Measurements from ENCODE around the gene CCDC158.
"Not testable (repeated sequence)": the region's sequence is repeated elsewhere in the genome, so short reads cannot be mapped to it uniquely, and the experiment has no call there.

The CCDC158 gene

DNA sequence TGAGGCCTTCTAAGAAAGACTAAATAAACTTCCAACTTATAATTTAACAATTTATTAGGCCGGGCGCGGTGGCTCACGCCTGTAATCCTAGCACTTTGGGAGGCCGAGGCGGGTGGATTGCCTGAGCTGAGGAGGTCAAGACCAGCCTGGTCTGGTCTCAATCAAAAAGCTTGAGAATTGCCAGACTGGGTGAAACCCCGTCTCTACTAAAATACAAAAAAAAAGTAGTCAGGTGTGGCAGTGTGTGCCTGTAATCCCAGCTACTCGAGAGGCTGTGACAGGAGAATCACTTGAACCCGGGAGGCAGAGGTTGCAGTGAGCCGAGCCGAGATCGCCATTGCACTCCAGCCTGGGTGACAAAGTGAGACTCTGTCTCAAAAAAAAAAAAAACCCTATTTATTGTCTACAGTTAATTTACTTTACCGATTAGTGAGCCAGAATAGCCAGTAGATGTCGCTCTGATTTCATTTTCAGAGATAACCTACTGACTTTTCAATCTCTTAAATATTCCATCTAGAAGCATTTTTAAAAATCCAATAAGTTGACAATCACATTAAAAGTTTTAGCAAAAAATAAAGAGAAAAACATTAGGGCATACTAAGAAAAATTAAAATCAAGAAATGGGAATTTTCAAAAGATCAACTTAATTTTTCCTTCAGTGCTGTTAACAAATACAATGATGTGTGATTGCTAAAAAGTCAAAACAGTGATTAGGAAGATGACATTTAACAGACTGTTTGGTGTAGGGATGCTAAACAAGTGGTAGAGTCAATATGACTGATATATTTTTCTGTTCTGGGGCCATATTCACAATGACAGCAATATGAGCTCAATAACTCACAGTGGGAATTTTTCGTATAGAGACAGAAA lies 9.8 kb upstream of the CCDC158 start:
- DNase-seq (ENCODE audit: low read depth in 1 of 2, low spot score in 1 of 2) = no peak

DNA sequence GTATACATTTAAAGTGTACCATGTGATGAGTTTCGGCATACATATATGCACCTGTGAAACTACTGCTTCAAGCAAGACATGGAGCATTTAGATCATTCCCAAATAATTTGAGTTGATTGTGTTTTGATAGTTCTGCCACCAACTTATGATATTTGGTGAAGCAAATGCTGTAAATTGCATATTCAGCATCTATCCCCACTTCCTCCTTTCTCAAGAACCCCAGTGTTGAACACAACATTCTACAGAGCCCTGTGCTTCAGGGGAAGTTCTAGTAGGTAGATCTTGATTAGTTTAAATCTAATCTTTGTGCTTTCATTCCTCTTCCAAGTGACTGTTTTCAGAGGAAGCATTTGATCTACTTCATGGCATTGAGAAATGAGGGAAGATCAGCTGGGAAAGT lies 8.7 kb upstream of the CCDC158 start:
- DNase-seq (ENCODE audit: low read depth in 1 of 2, low spot score in 1 of 2) = no peak

DNA sequence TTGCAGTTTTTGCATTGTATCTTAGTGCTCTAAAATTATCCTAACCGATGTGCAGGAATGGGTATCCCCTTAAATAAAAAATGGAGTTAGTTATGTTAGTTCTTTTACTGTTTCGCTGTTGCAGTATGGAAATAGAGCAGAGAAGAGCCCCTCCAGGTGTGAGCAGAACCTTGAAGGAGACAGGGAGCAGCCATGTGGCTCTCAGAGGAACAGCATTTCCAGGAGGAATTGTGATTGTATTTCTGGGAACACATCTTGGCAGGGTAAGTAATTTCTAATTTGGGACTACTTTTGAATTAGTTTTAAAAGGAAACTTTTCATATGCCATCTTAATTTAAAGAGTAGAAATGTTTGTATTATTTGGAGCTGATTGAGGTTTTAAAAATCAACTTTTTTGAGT lies 5.3 kb upstream of the CCDC158 start:
- DNase-seq (ENCODE audit: low read depth in 1 of 2, low spot score in 1 of 2) = no peak

DNA sequence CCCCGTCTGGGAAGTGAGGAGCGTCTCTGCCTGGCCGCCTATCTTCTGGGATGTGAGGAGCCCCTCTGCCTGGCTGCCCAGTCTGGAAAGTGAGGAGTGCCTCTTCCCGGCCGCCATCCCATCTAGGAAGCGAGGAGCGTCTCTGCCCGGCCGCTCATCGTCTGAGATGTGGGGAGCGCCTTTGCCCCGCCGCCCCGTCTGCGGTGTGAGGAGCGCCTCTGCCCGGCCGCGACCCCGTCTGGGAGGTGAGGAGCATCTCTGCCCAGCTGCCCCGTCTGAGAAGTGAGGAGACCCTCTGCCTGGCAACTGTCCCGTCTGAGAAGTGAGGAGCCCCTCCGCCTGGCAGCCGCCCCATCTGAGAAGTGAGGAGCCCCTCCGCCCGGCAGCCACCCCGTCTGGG lies 2.2 kb upstream of the CCDC158 start:
- DNase-seq (ENCODE audit: low read depth in 1 of 2, low spot score in 1 of 2) = not testable (repeated sequence)

DNA sequence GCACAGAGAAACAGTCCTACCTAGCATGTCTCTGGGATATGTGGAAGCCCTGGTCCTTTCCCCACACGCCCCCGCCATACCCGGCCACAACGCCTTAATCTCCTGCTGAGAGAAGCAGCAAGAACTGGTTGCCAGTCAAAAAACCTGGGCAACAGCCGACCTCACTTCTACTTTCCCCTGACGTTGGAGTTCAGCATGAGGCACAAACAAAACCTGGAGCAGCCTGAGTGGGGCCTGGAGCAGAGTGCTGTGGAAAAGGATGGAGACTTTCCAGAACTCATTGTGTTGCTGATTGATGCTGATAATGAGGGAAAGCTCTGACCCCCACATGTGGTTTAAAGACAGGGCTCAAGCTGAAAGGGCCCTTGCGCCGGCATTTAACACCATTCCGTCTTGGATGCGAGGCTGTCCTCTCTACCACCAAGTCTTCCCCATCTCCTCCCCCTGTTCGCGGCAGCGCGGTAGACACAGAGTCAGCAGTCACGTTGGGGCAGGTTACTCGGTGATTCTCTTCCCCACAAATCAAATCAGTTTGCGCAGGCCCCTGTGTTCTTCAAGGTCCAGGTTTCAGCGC lies 666 bp downstream of the CCDC158 start:
- no peak for DNase-seq (ENCODE audit: low read depth in 1 of 2, low spot score in 1 of 2)

DNA sequence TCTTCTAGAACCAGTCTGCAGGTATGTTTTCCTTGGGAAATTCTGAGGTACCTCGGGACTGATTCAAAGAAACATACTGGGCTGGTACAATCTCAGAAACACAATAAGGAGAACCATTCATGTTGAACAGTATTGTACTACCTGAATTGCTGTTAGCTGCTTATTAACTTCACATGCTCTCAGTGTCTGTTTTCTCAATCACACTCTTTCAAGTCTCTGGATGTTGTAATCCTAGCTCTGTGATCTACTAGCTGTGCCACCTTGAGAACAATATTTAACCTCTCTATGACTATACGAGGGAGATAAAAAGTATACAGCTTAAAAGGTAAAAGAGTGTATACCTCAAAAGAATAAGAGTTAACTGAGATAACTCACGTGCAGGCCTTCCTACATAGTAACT lies 10.3 kb downstream of the CCDC158 start:
- no peak for DNase-seq (ENCODE audit: low read depth in 1 of 2, low spot score in 1 of 2)

DNA sequence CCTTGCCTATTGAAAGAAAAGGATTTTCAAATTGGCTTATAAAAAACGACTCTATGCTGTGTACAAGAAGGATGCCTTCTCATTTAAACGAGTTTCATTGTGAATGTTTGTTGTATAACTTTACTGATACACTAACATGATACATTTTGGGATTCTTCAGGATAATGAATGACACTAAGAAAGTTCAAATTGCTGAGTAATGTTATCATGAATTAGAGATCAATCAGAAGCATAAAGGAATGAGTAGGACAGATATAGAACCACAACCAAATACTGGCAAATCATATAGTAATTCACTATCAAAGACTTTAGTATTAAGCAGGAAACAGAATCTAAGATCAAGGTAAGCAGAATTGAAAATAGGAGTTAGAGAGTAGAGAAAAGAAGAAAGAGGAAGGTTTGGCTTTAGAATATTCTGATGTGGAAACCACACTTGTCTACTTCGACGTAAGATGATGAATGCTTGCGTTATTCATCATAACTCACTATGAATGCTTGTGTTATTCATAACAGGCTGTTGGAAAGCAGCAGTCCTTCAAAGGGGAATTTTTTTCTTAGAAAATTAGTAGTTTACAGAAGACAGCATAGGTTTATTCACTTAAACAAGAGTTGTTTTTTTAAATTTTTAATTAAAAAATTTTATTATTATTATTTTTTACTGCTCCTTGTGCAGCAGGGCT lies 13.4 kb downstream of the CCDC158 start:
- no peak for DNase-seq (ENCODE audit: low read depth in 1 of 2, low spot score in 1 of 2)

DNA sequence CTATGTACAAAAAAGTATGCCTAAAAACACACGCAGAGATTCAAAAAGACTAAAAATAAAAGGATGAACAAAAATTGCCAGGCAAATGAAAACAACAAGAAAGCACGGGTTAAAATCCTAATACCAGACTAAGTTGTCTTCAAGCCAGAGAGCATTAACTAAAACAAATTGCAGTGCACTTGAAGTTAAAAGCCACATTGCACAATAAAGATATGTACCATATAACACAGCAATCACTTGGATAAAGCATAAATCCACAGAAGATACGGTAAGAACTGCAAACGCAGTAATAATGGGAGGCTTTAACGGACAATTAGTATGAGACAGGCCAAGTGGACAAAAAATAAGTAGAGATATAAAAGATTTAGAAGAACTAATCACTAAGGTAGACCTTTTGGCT lies 14.9 kb downstream of the CCDC158 start:
- no peak for DNase-seq (ENCODE audit: low read depth in 1 of 2, low spot score in 1 of 2)

DNA sequence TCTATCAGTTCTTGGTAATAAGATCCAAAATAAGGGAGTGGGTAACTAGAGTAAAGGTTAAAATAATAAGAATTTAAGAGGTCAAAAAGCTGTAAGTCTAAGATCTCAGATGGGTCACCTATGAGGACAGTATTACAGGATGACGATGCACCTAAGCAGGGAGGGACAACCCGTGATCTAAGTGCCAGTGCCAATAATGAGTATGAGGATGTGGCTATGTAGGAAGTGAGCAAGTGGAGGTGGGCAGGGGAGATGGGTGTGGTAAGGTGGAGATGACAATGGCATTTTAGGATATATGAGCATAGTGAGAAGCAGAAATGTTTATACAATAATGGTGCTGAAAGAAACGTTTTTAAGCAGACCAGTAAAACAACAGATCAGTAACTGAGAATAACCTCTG lies 19.3 kb downstream of the CCDC158 start:
- DNase-seq (ENCODE audit: low read depth in 1 of 2, low spot score in 1 of 2) = no peak

DNA sequence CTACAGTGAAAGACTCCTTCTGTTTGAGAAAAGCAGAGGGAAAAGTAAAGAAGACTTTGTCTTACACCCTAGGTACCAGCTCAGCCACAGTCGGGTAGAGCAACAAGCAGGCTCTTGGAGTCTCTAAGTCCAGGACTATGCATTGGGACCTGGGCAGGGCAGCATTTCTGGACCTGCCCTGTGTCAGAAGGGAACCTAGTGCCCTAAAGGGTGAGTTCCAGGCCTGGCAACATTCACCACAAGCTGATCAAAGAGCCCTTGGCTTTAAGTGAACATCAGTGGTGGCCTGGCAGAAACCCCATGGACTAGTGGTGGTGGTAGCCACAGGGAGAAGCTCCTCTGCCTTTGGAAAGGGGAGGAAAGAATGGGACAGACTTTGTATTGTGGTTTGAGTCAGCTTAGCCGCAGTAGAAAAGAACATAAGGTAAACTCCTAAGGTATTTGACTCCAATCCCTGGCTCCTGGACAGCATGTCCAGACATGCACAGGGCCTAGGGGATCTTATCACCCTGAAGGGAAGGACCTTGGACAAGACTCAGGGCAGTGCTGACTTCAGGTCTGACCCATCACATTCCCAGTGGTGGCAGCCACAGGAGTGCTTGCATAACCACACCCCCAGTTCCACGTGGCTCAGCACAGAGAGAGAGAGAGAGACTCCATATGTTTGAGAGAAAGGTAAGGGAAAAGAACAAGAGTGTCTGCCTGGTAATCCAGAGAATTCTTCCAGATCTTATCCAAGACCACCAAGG lies 32.6 kb downstream of the CCDC158 start:
- DNase-seq (ENCODE audit: low read depth in 1 of 2, low spot score in 1 of 2) = no peak

DNA sequence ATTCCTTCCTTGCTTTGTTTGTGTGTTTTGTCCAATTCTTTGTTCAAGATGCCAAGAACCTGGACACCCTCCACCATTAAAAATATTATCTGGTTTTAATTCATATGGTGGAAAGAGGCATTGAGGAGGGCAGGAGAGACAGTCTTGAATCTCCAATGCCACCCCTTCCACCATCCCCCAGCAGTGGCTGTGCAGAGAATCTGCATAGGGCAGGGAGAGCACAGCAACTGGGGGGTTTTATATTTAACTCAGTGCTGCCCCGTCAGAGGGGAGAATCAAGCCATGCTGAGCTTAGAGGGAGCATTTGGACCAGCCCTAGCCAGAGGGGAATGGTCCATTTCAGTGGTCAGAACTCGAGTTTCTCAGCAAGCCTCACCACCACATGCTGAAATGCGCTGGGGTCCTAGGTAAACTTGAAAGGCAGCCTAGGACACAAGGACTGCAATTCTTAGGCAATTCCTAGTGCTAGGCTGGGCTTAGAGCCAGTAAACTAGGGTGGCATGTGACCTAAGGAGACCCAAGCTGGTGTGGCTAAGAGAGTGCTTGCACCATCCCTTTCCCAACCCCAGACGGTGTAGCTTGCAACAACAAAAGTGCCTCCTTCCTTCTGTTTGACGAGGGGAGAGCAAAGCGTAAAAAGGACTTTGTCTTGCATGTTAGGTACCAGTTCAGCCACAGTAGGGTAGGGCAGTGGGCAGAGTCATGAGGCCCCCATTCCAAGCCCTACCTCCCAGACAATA lies 34.2 kb downstream of the CCDC158 start:
- no peak for DNase-seq (ENCODE audit: low read depth in 1 of 2, low spot score in 1 of 2)

DNA sequence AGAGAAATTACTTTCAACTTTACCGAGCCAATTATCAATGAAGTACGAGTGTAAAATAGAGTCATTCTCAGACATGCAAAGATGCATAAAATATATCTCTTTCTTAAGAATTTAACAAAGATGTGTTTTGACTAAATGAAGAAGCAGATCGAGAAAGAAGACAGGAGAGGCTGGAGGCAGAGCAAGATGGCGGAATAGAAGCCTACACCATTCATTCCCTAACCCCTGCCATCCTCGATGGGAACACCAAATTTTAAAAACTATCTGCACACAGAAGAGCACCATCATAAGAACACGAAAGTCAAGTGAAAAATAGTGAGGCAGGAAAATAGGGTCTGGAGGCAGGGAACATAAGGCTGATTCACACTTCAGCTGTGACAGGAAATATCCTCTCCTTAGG lies 35.0 kb downstream of the CCDC158 start:
- no peak for DNase-seq (ENCODE audit: low read depth in 1 of 2, low spot score in 1 of 2)

DNA sequence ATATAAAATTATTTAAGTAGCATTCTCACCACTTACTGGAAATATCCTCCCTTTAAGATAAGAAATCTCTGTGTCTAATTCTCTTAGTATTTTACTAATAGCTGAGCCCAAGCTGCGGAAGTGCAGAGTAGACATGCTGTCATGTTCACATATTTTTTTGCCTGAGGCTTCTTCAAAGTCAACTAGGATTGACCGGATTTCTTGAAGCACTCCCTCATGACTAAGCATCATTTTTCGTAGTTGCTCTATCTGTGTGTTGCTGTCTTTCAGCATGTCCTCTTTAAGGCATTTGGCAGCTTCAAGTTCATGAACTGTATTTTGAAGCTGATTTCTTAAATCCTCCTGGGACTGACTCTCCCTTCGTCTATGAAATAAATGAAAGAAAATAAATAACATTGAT lies 36.9 kb downstream of the CCDC158 start:
- no peak for DNase-seq (ENCODE audit: low read depth in 1 of 2, low spot score in 1 of 2)

DNA sequence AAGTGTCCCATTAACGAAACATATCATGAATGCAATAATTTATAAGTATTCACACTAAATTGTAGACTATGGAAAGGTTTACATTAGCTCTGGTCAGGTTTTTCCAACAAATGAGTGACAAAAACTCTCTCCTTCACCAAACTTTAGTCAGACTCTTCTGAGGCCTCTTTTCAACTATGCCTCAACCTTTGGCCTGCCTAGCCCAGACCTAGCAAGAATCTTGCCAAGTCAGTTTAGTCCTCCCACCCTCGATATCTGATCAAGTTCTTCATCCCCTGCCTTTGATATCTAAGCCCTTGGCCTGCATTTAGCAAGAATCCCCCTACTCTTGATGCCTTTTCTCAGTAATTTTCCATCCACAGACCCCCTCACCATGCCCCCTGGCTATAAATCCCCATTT lies 37.9 kb downstream of the CCDC158 start:
- DNase-seq (ENCODE audit: low read depth in 1 of 2, low spot score in 1 of 2) = no peak

DNA sequence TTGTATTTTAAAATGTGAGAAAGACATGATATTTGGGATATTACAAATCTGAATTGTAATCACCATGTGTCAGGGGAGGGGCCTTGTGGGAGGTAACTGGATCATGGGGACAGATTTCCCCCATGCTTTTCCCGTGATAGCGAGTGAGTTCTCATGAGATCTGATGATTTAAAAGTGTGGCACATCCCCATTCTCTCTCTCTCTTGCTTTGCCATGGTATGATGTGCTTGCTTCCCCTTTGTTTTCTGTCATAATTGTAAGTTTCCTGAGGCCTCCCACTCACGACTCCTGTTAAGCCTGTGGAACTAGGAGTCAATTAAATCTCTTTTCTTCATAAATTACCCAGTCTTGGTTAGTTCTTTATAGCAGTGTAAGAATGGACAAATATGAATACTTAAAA lies 39.0 kb downstream of the CCDC158 start:
- DNase-seq (ENCODE audit: low read depth in 1 of 2, low spot score in 1 of 2) = no peak

DNA sequence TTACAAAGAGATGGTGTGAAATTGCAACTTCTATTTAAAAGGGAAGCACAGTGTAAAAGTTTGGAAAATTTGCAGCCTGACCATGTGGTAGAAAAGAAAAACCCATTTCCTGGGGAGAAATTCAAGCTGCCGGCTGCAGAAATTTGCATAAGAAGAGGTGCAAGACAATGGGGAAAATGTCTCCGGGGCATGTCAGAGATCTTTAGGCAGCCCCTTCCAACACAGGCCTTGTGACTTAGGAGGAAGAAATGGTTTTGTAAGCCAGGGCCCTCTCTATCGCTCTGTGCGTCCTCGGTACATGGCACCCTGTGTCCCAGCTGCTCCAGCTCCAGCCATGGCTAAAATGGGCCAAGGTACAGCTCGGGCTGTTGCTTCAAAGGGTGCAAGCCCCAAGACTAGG lies 40.4 kb downstream of the CCDC158 start:
- no peak for DNase-seq (ENCODE audit: low read depth in 1 of 2, low spot score in 1 of 2)

DNA sequence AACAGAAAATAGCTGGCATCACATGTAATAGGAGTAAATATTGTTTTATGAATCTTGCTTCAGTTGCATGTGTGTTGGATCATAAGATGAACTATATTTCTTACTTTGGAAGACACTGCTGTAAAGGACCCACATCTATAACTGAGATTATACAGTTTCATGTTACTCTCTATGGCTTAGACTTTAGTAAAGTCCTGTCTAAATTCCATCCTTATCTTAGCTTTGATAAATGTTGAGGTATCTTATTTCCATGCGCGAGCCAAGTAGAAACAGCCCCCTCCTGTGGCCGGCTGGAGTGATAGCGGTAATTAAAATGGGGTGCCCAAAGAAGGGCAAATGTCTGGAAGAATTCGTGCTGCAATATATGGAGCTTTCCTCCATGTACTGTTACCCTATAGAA lies 43.0 kb downstream of the CCDC158 start:
- DNase-seq (ENCODE audit: low read depth in 1 of 2, low spot score in 1 of 2) = peak in 1 of 2 donors; percentile 15

DNA sequence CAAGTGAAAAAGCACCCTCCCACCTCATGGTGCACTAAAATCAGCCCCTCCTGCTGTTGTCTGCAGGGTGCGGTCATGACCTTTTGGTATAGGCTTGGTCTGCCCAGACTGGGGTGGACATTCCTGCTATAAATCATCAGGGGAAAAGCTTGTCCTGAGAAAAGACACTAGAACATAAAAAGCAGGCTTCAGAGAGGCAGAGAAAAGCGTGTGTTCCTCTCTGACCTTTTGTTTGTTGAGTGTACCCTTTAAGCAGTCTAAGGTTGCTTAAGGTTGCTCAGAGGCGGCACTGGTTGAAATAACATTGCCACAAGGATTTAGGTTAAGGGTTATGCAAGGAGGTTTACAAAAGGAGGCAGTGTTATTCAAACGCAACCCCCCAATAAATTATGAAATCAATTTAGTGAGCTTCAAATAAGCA lies 43.5 kb downstream of the CCDC158 start:
- DNase-seq (ENCODE audit: low read depth in 1 of 2, low spot score in 1 of 2) = no peak

DNA sequence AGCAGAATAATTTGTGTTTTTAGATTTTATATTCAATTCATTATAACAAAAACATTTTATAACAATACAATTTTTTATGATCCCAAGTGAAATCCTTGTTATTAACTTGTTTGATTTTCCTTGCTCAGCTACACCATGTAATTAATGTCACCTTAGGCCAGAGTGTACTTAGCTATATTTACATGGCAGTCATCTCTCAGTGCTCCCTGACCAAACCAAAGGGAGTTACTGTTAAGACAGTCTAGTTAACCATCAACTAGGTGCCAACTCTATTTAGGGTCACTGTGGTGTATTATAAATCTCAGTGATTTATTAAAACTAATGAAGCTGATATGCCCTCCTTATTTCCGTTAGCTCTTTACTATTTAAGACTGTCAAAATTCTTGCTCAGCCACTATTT lies 44.4 kb downstream of the CCDC158 start:
- no peak for DNase-seq (ENCODE audit: low read depth in 1 of 2, low spot score in 1 of 2)

DNA sequence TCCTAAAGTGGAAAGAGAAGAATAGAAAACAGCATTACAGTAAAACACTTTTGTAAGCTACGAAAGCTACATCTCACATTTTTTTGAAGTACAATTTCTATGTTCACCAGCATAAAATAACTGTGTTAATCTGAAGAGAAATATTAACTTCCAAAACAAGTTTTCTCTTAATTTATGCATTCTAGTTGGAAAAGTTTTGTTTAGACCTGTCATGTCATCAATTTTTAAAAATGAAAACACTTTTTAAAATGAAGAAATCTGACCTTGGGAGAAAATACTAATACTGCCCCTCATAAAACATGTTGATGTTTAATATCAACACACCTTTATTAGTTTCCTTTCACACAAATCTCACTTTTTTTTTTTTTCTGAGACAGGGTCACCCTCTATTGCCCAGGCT lies 45.2 kb downstream of the CCDC158 start:
- DNase-seq (ENCODE audit: low read depth in 1 of 2, low spot score in 1 of 2) = no peak

DNA sequence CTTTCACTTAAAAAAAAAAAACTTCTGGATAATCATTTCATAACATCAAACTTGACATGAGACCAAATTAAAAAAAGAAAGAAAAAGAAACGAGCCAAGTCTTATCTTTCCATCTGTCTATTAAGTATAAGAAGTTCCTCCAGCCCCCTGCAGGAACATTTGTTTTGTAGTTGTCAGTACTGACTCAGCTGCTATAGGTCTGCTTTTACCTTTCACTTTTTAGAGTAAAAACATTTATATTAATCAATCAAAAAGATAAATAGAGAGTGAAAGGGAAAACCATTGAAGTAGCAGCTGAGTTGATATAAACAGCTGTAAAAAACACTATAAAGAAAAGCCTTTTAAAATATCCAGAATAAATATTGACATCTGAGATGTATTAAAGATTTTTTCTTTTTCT lies 46.1 kb downstream of the CCDC158 start:
- DNase-seq (ENCODE audit: low read depth in 1 of 2, low spot score in 1 of 2) = no peak
